ENCODE results near the gene KDR.

DNA sequence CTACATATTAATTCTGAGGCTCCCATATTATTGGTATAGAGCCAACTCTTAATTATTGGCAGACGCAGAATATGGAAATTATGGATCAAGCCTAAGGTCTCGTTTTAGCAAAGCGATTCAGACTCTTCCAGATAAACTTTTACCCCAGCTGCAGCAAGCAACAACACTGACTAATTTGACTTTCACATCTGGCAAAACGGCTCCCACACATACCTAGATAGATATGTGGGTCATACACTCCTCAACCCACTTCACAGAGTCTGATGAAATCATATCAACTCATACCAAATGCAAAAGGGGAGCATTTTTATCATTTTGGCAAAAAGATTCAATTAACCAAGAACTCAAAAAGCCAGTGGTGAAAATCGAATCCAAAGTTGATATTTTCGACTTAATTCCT is 36.3 kb upstream of the KDR start:
- TF ChIP-seq, protein P1, sequence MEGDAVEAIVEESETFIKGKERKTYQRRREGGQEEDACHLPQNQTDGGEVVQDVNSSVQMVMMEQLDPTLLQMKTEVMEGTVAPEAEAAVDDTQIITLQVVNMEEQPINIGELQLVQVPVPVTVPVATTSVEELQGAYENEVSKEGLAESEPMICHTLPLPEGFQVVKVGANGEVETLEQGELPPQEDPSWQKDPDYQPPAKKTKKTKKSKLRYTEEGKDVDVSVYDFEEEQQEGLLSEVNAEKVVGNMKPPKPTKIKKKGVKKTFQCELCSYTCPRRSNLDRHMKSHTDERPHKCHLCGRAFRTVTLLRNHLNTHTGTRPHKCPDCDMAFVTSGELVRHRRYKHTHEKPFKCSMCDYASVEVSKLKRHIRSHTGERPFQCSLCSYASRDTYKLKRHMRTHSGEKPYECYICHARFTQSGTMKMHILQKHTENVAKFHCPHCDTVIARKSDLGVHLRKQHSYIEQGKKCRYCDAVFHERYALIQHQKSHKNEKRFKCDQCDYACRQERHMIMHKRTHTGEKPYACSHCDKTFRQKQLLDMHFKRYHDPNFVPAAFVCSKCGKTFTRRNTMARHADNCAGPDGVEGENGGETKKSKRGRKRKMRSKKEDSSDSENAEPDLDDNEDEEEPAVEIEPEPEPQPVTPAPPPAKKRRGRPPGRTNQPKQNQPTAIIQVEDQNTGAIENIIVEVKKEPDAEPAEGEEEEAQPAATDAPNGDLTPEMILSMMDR (conservative IDR thresholded peaks at IDR 0.05 in 1 of 2, IDR thresholded peaks at IDR 0.05 in 1 of 2; ENCODE audit: extremely low read depth in 1 of 2, insufficient read depth in 1 of 2, low read depth in 1 of 2, low read length in 2 of 2), result no peak
- TF ChIP-seq EZH2 (IDR thresholded peaks at IDR 0.05; ENCODE audit: borderline replicate concordance, low read length), result no peak
